Liver (tissue), 9 donors: ENCODE data around the gene LTBP2. TPM values are rescaled to one million over a fixed set of nuclear protein-coding genes. Genes with fewer than 3 reads are reported as not detected.

Source experiments
- DNase-seq: peaks from one replicate; pipeline ENCODE4 v3.0.0-alpha.2; 2017; ENCODE audit warnings: low spot score
- H3K27ac ChIP-seq, 2 donors: one replicate each; pipeline ENCODE4 v1.7.0; 2013; ENCODE audit warnings: inconsistent platforms in 2 of 2, low read length in 2 of 2, control low read depth in 1 of 2, low read depth in 1 of 2, mild to moderate bottlenecking in 1 of 2
- H3K27me3 ChIP-seq, 4 donors: one replicate each; pipeline versions ENCODE4 v1.6.1 to v1.7.0; 2013; ENCODE audit warnings: low read length in 3 of 4, inconsistent platforms in 1 of 4, mild to moderate bottlenecking in 1 of 4, moderate library complexity in 1 of 4; ENCODE audit not compliant: control insufficient read depth in 4 of 4, insufficient read depth in 4 of 4
- H3K36me3 ChIP-seq, 4 donors: one replicate each; pipeline versions ENCODE4 v1.6.1 to v1.7.0; 2013; ENCODE audit warnings: low read length in 3 of 4, mild to moderate bottlenecking in 3 of 4, low read depth in 1 of 4, moderate library complexity in 1 of 4; ENCODE audit not compliant: control insufficient read depth in 4 of 4, insufficient read depth in 3 of 4
- H3K4me1 ChIP-seq, 4 donors: one replicate each; pipeline versions ENCODE4 v1.6.1 to v1.7.0; 2013; ENCODE audit warnings: low read length in 3 of 4, mild to moderate bottlenecking in 3 of 4, moderate library complexity in 1 of 4; ENCODE audit not compliant: control insufficient read depth in 4 of 4, insufficient read depth in 4 of 4
- H3K4me3 ChIP-seq, 3 donors: one replicate each; pipeline versions ENCODE4 v1.6.1 to v1.7.0; 2013; ENCODE audit warnings: low read length in 3 of 3, control low read depth in 1 of 3, low read depth in 1 of 3, mild to moderate bottlenecking in 1 of 3
- H3K9ac ChIP-seq, 2 donors: one replicate each; pipeline ENCODE4 v1.7.0; 2013; ENCODE audit warnings: low read length in 2 of 2, mild to moderate bottlenecking in 2 of 2, moderate library complexity in 2 of 2, control low read depth in 1 of 2, low read depth in 1 of 2
- H3K9me3 ChIP-seq, 4 donors: one replicate each; pipeline versions ENCODE4 v1.6.1 to v1.7.0; 2013; ENCODE audit warnings: low read length in 3 of 4; ENCODE audit not compliant: control insufficient read depth in 4 of 4
- ATF3 ChIP-seq: IDR thresholded peaks from 2 replicates; pipeline ENCODE4 v1.6.1; 2016; ENCODE audit warnings: antibody characterized with exemption
- CTCF ChIP-seq: fragments of 150-350 bp; IDR thresholded peaks from 2 replicates; pipeline ENCODE4 v1.5.1; 2017; ENCODE audit warnings: improper control_type of control experiment, low read depth, low read length; ENCODE audit not compliant: missing input control
- FOXA1 ChIP-seq: IDR thresholded peaks from 2 replicates; pipeline ENCODE4 v1.6.1; 2016; ENCODE audit warnings: antibody characterized with exemption
- FOXA2 ChIP-seq: IDR thresholded peaks from 2 replicates; pipeline ENCODE4 v1.6.1; 2016; ENCODE audit warnings: antibody characterized with exemption
- GABPA ChIP-seq, 2 donors: IDR thresholded peaks in 1 of 2; conservative IDR thresholded peaks in 1 of 2; 2 replicates each; pipeline ENCODE4 v1.6.1; 2016; ENCODE audit warnings: antibody characterized with exemption in 2 of 2, mild to moderate bottlenecking in 1 of 2, moderate library complexity in 1 of 2
- HNF4A ChIP-seq, 2 donors: conservative IDR thresholded peaks; 2 replicates each; pipeline ENCODE4 v1.6.1; 2016; ENCODE audit warnings: antibody characterized with exemption in 2 of 2, mild to moderate bottlenecking in 2 of 2
- HNF4G ChIP-seq: IDR thresholded peaks from 2 replicates; pipeline ENCODE4 v1.6.1; 2016; ENCODE audit warnings: antibody characterized with exemption
- JUND ChIP-seq, 2 donors: IDR thresholded peaks; 2 replicates each; pipeline ENCODE4 v1.6.1; 2016; ENCODE audit warnings: antibody characterized with exemption in 2 of 2
- MAX ChIP-seq: IDR thresholded peaks from 2 replicates; pipeline ENCODE4 v1.6.1; 2016; ENCODE audit warnings: antibody characterized with exemption
- RAD21 ChIP-seq, 2 donors: IDR thresholded peaks; 2 replicates each; pipeline ENCODE4 v1.6.1; 2016; ENCODE audit warnings: antibody characterized with exemption in 2 of 2, mild to moderate bottlenecking in 2 of 2
- RXRA ChIP-seq, 2 donors: IDR thresholded peaks; 2 replicates each; pipeline ENCODE4 v1.6.1; 2017 to 2018; ENCODE audit warnings: antibody characterized with exemption in 2 of 2, mild to moderate bottlenecking in 1 of 2
- SP1 ChIP-seq: IDR thresholded peaks from 2 replicates; pipeline ENCODE4 v1.6.1; 2018; ENCODE audit warnings: antibody characterized with exemption, mild to moderate bottlenecking
- TAF1 ChIP-seq: conservative IDR thresholded peaks from 2 replicates; pipeline ENCODE4 v1.6.1; 2016; ENCODE audit warnings: antibody characterized with exemption, mild to moderate bottlenecking
- ZBTB33 ChIP-seq: IDR thresholded peaks from 2 replicates; pipeline ENCODE4 v1.6.1; 2016; ENCODE audit warnings: antibody characterized with exemption
- WGBS: extraction: QIAGEN DNeasy Blood & Tissue Kit; methylation state at CpG from one replicate; pipeline ENCODE4 v1.1.7; 2013; 5-methylcytosine and 5-hydroxymethylcytosine counted together
- polyA plus RNA-seq, 2 donors: library from polyadenylated mRNA; stranded (reverse) in 1 of 2; unstranded in 1 of 2; fragments of 200-250 nt in 1 of 2; fragments of >200 nt in 1 of 2; fragmentation: Nextera tagmentation in 1 of 2; extraction: Ambion mirVana in 1 of 2; gene quantifications; one replicate each; pipeline versions ENCODE4 v1.2.1 to v1.2.3, GENCODE V29; 2013 to 2015
- total RNA-seq, 2 donors: library from RNA; depleted of rRNA; stranded (reverse); fragments of >200 nt; gene quantifications; one replicate each; pipeline ENCODE4 v1.2.3, GENCODE V29; 2014
- donor health status: healthy.
- donor health status: healthy.
- donor health status: healthy.
- donor health status: healthy.
- donor health status: healthy.

The LTBP2 gene
- total and polyA plus RNA-seq, 4 donors, result 0.24 to 1.3 (median 0.89) TPM

GRCh38 chr14:74619672-74620131 is 7.7 kb upstream of the LTBP2 start:
- DNase-seq, result no peak

GRCh38 chr14:74618078-74618952 is 6.3 kb upstream of the LTBP2 start:
- Histone ChIP-seq H3K9me3 (no peaks in the 10 kb centered on the region), H3K9ac (no peak overlapping the region), H3K4me3 (no peak overlapping the region), H3K36me3 (no peaks in the 10 kb centered on the region), H3K4me1 (peaks cover 9 to 16% (median 15%) of the 10 kb centered on the region in 4 donors), H3K27me3 (no peaks in the 10 kb centered on the region), H3K27ac (peak overlapping the region in 1 of 2 donors; percentile 17)
- DNase-seq, result no peak
- WGBS, result 57% methylated on average over 10 of the region's 10 CpGs
- TF ChIP-seq SP1 (peak; percentile 97), GABPA (IDR thresholded peaks at IDR 0.05 in 1 of 2, conservative IDR thresholded peaks at IDR 0.05 in 1 of 2) (peak in 1 of 2 donors; percentile 48), FOXA2 (peak; percentile 23), RXRA (IDR thresholded peaks at IDR 0.05) (peak; percentile 58 to 72), HNF4A (conservative IDR thresholded peaks at IDR 0.05) (peak; percentile 96), MAX (peak; percentile 81), FOXA1 (peak; percentile 19), ATF3 (peak; percentile 11), TAF1 (no peak), HNF4G (peak; percentile 94), ZBTB33 (peak; percentile 48), JUND (IDR thresholded peaks at IDR 0.05) (peak; percentile 49 to 69), RAD21 (IDR thresholded peaks at IDR 0.05) (peak; percentile 60 to 67)

More at GRCh38 chr14:74619672-74620131, 7.7 kb upstream of the LTBP2 start:
- 84% methylated on average over 6 of the region's 6 CpGs for WGBS
- no peaks in the 10 kb centered on the region for H3K27me3 ChIP-seq
- H3K4me3 ChIP-seq, result no peak overlapping the region
- no peaks in the 10 kb centered on the region for H3K36me3 ChIP-seq
- H3K9ac ChIP-seq, result no peak overlapping the region
- peak overlapping the region in 1 of 2 donors; percentile 35 for H3K27ac ChIP-seq
- no peaks in the 10 kb centered on the region for H3K9me3 ChIP-seq
- no peak for TF ChIP-seq CTCF
- peak in 1 of 2 donors; percentile 56 for TF ChIP-seq JUND (IDR thresholded peaks at IDR 0.05)
- no peak for TF ChIP-seq ZBTB33
- H3K4me1 ChIP-seq, result peaks cover 9 to 16% (median 15%) of the 10 kb centered on the region in 4 donors
